Trophoblast cell (in vitro differentiated cells and primary cell): ENCODE measurements around the gene PALM2AKAP2.

ENCODE experiments used
- DNase-seq, 2 donors: peaks; one replicate each; pipeline ENCODE4 v3.0.0-alpha.2; 2016
- H2AFZ ChIP-seq: 2 replicates; pipeline ENCODE4 v1.6.1; 2013; ENCODE audit warnings: low read length, moderate library complexity, mild to moderate bottlenecking; ENCODE audit not compliant: insufficient read depth, poor library complexity
- H2AK5ac ChIP-seq: 2 replicates; pipeline ENCODE4 v1.6.1; 2013; ENCODE audit warnings: mild to moderate bottlenecking, low read length
- H2BK120ac ChIP-seq: 2 replicates; pipeline ENCODE4 v1.6.1; 2013; ENCODE audit warnings: low read length, mild to moderate bottlenecking, moderate library complexity; ENCODE audit not compliant: insufficient read depth, poor library complexity
- H2BK12ac ChIP-seq: 2 replicates; pipeline ENCODE4 v1.6.1; 2013; ENCODE audit warnings: mild to moderate bottlenecking, low read length, moderate library complexity
- H2BK5ac ChIP-seq: 2 replicates; pipeline ENCODE4 v1.6.1; 2013; ENCODE audit warnings: low read length, low read depth, moderate library complexity, mild to moderate bottlenecking; ENCODE audit not compliant: poor library complexity
- H3K14ac ChIP-seq: 2 replicates; pipeline ENCODE4 v1.6.1; 2013; ENCODE audit warnings: mild to moderate bottlenecking, low read length
- H3K18ac ChIP-seq: 2 replicates; pipeline ENCODE4 v1.6.1; 2013; ENCODE audit warnings: mild to moderate bottlenecking, low read length
- H3K23ac ChIP-seq: 2 replicates; pipeline ENCODE4 v1.6.1; 2013; ENCODE audit warnings: low read length
- H3K27ac ChIP-seq: 2 replicates; pipeline ENCODE4 v1.5.1; 2013; ENCODE audit warnings: low read depth, mild to moderate bottlenecking, inconsistent platforms, low read length, moderate library complexity
- H3K27me3 ChIP-seq: 2 replicates; pipeline ENCODE4 v1.6.1; 2013; ENCODE audit warnings: inconsistent platforms, mild to moderate bottlenecking, low read length, moderate library complexity; ENCODE audit not compliant: insufficient read depth
- H3K36me3 ChIP-seq, 2 experiments: 1 replicate in 1 of 2; 2 replicates in 1 of 2; pipeline ENCODE4 v1.6.1; 2013; ENCODE audit warnings: low read length in 2 of 2, mild to moderate bottlenecking in 2 of 2, moderate library complexity in 1 of 2; ENCODE audit not compliant: insufficient read depth in 2 of 2, control insufficient read depth in 1 of 2
- H3K4ac ChIP-seq: 2 replicates; pipeline ENCODE4 v1.6.1; 2013; ENCODE audit warnings: low read depth, mild to moderate bottlenecking, low read length, moderate library complexity
- H3K4me1 ChIP-seq, 2 experiments: 1 replicate in 1 of 2; 2 replicates in 1 of 2; pipeline ENCODE4 v1.6.1; 2013; ENCODE audit warnings: low read length in 2 of 2, mild to moderate bottlenecking in 2 of 2, moderate library complexity in 1 of 2; ENCODE audit not compliant: insufficient read depth in 2 of 2, control insufficient read depth in 1 of 2
- H3K4me2 ChIP-seq: 2 replicates; pipeline ENCODE4 v1.6.1; 2013; ENCODE audit warnings: inconsistent platforms, mild to moderate bottlenecking, low read length, moderate library complexity
- H3K4me3 ChIP-seq: 2 replicates; pipeline ENCODE4 v1.5.1; 2013; ENCODE audit warnings: mild to moderate bottlenecking, low read depth, low read length, inconsistent platforms
- H3K79me1 ChIP-seq: one replicate; pipeline ENCODE4 v1.6.1; 2013; ENCODE audit warnings: low read length
- H3K79me2 ChIP-seq: 2 replicates; pipeline ENCODE4 v1.6.1; 2013; ENCODE audit warnings: low read length, mild to moderate bottlenecking; ENCODE audit not compliant: control insufficient read depth, insufficient read depth, poor library complexity
- H3K9ac ChIP-seq: 2 replicates; pipeline ENCODE4 v1.6.1; 2013; ENCODE audit warnings: mild to moderate bottlenecking, low read length
- H3K9me3 ChIP-seq: 2 replicates; pipeline ENCODE4 v1.6.1; 2013; ENCODE audit warnings: low read depth, mild to moderate bottlenecking, control low read depth, inconsistent platforms, low read length; ENCODE audit not compliant: insufficient read depth
- H4K12ac ChIP-seq: 2 replicates; pipeline ENCODE4 v1.6.1; 2013; ENCODE audit warnings: low read depth, mild to moderate bottlenecking, low read length, moderate library complexity
- H4K8ac ChIP-seq: 2 replicates; pipeline ENCODE4 v1.6.1; 2013; ENCODE audit warnings: low read depth, mild to moderate bottlenecking, low read length, moderate library complexity
- H4K91ac ChIP-seq: one replicate; pipeline ENCODE4 v1.6.1; 2013; ENCODE audit warnings: low read depth, mild to moderate bottlenecking, low read length, moderate library complexity
- WGBS: extraction: QIAGEN DNeasy Blood & Tissue Kit; methylation state at CpG from one replicate; pipeline ENCODE4 v1.1.7; 2013; ENCODE audit warnings: missing lambda C conversion rate; ENCODE audit not compliant: insufficient read length, insufficient coverage; ENCODE audit errors: extremely low coverage; 5-methylcytosine and 5-hydroxymethylcytosine counted together

PALM2AKAP2 gene

GRCh38 chr9:109735801-109736200, 44.2 kb upstream of the PALM2AKAP2 start:
- Histone ChIP-seq H4K12ac (no peak overlapping the region), H3K79me2 (no peaks in the 10 kb centered on the region), H3K4me3 (no peak overlapping the region), H3K36me3 (no peaks in the 10 kb centered on the region), H2BK5ac (no peak overlapping the region), H3K4ac (no peak overlapping the region), H2AFZ (no peak overlapping the region), H2AK5ac (no peak overlapping the region), H3K27me3 (no peaks in the 10 kb centered on the region), H4K91ac (no peak overlapping the region), H3K4me2 (no peak overlapping the region), H3K18ac (no peak overlapping the region), H2BK120ac (no peak overlapping the region), H4K8ac (no peak overlapping the region), H3K23ac (no peak overlapping the region), H3K9ac (no peak overlapping the region), H3K14ac (no peak overlapping the region), H3K9me3 (no peaks in the 10 kb centered on the region), H3K4me1 (peaks cover 5 to 7% of the 10 kb centered on the region in 2 experiments), H2BK12ac (no peak overlapping the region), H3K27ac (no peak overlapping the region), H3K79me1 (no peaks in the 10 kb centered on the region)
- WGBS: no CpG with 5 or more reads among the region's 6 CpGs
- no peak for DNase-seq

- peak overlapping the region; percentile 35 for H3K27ac ChIP-seq
- H3K27me3 ChIP-seq: no peaks in the 10 kb centered on the region
- H4K91ac ChIP-seq: no peak overlapping the region
- no peak overlapping the region for H3K4ac ChIP-seq
- H2AK5ac ChIP-seq: no peak overlapping the region
- DNase-seq: no peak
- WGBS: no CpG with 5 or more reads among the region's 1 CpG
- peaks cover 2% of the 10 kb centered on the region for H3K79me1 ChIP-seq
- H3K4me2 ChIP-seq: no peak overlapping the region
- no peak overlapping the region for H3K4me3 ChIP-seq
- H2BK12ac ChIP-seq: no peak overlapping the region
- H3K23ac ChIP-seq: no peak overlapping the region
- H3K9ac ChIP-seq: no peak overlapping the region
- H3K18ac ChIP-seq: no peak overlapping the region
- no peaks in the 10 kb centered on the region for H3K79me2 ChIP-seq
- peak overlapping the region; percentile 14 for H2BK5ac ChIP-seq
- H3K36me3 ChIP-seq: no peaks in the 10 kb centered on the region
- no peaks in the 10 kb centered on the region for H3K9me3 ChIP-seq
- H4K12ac ChIP-seq: no peak overlapping the region
- no peak overlapping the region for H3K14ac ChIP-seq
- peaks cover 5 to 7% of the 10 kb centered on the region in 2 experiments for H3K4me1 ChIP-seq
- no peak overlapping the region for H2AFZ ChIP-seq
- no peak overlapping the region for H2BK120ac ChIP-seq
- H4K8ac ChIP-seq: no peak overlapping the region
Observed at GRCh38 chr9:109737295-109737694, 42.7 kb upstream of the PALM2AKAP2 start.

- no peak overlapping the region for H3K23ac ChIP-seq
- H2AK5ac ChIP-seq: no peak overlapping the region
- H3K79me1 ChIP-seq: peaks cover 3% of the 10 kb centered on the region
- H2BK5ac ChIP-seq: no peak overlapping the region
- H4K12ac ChIP-seq: no peak overlapping the region
- H3K4me3 ChIP-seq: no peak overlapping the region
- no peak overlapping the region for H4K8ac ChIP-seq
- H3K27ac ChIP-seq: no peak overlapping the region
- no peak for DNase-seq
- no peak overlapping the region for H2BK12ac ChIP-seq
- H3K79me2 ChIP-seq: no peaks in the 10 kb centered on the region
- H2AFZ ChIP-seq: no peak overlapping the region
- H4K91ac ChIP-seq: no peak overlapping the region
- peaks cover 7 to 9% of the 10 kb centered on the region in 2 experiments for H3K4me1 ChIP-seq
- H3K27me3 ChIP-seq: no peaks in the 10 kb centered on the region
- H3K9ac ChIP-seq: no peak overlapping the region
- no peaks in the 10 kb centered on the region for H3K36me3 ChIP-seq
- H3K4me2 ChIP-seq: no peak overlapping the region
- H3K9me3 ChIP-seq: no peaks in the 10 kb centered on the region
- WGBS: no CpG with 5 or more reads among the region's 3 CpGs
- H3K4ac ChIP-seq: no peak overlapping the region
- H3K18ac ChIP-seq: no peak overlapping the region
- no peak overlapping the region for H2BK120ac ChIP-seq
- H3K14ac ChIP-seq: no peak overlapping the region
Observed at GRCh38 chr9:109739760-109740159, 40.2 kb upstream of the PALM2AKAP2 start.

GRCh38 chr9:109742776-109743348, 37.1 kb upstream of the PALM2AKAP2 start:
- Histone ChIP-seq H2BK5ac (no peak overlapping the region), H3K4ac (no peak overlapping the region), H2AFZ (no peak overlapping the region), H3K36me3 (no peaks in the 10 kb centered on the region), H4K8ac (no peak overlapping the region), H3K9ac (no peak overlapping the region), H3K18ac (no peak overlapping the region), H2AK5ac (no peak overlapping the region), H4K91ac (peak overlapping the region; percentile 9), H2BK12ac (no peak overlapping the region), H3K27ac (peak overlapping the region; percentile 36), H2BK120ac (no peak overlapping the region), H4K12ac (no peak overlapping the region), H3K4me1 (peaks cover 6 to 16% of the 10 kb centered on the region in 2 experiments), H3K23ac (no peak overlapping the region), H3K79me2 (no peaks in the 10 kb centered on the region), H3K14ac (no peak overlapping the region), H3K4me3 (no peak overlapping the region), H3K27me3 (no peaks in the 10 kb centered on the region), H3K79me1 (peaks cover 8% of the 10 kb centered on the region), H3K4me2 (peak overlapping the region; percentile 40), H3K9me3 (no peaks in the 10 kb centered on the region)
- DNase-seq: no peak
- WGBS: no CpG with 5 or more reads among the region's 2 CpGs
